Rectal smooth muscle tissue (tissue), 1 donor: ENCODE data around the gene SLC25A48.
"Not testable (repeated sequence)": the region's sequence is repeated elsewhere in the genome, so short reads cannot be mapped to it uniquely, and the experiment has no call there.

ENCODE experiments used
- H3K27ac ChIP-seq: one replicate; pipeline ENCODE4 v1.7.0; 2013; ENCODE audit warnings: low read depth, low read length, inconsistent platforms
- H3K27me3 ChIP-seq: one replicate; pipeline ENCODE4 v1.7.0; 2013; ENCODE audit warnings: low read length; ENCODE audit not compliant: control insufficient read depth, insufficient read depth
- H3K36me3 ChIP-seq: one replicate; pipeline ENCODE4 v1.7.0; 2013; ENCODE audit warnings: low read length; ENCODE audit not compliant: control insufficient read depth, insufficient read depth
- H3K4me1 ChIP-seq: one replicate; pipeline ENCODE4 v1.7.0; 2013; ENCODE audit warnings: low read length; ENCODE audit not compliant: control insufficient read depth, insufficient read depth
- H3K4me3 ChIP-seq: one replicate; pipeline ENCODE4 v1.7.0; 2013; ENCODE audit warnings: low read length
- H3K9ac ChIP-seq: one replicate; pipeline ENCODE4 v1.7.0; 2013; ENCODE audit warnings: low read length

Gene SLC25A48

DNA sequence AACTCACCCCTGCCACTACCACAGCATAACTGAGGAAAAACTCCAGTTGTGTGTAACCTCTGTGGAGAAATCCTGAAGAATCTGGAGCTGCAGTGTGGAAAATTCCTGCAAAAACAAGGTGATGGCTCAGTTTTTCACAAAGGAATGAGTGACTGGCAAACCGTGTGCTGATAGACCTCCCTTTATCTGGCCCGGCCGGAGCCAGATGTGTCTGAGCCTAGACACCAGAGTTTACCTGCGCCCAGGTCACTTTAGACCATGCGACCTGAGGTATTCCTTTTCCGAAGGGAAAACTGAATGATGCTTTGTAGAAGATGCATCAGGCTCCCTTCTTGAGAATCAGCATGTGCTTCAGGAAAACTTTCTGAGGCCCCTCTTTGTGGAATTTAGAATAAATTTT is 16.2 kb downstream of the SLC25A48 start:
- Histone ChIP-seq H3K4me3 (no peak overlapping the region), H3K36me3 (no peaks in the 10 kb centered on the region), H3K4me1 (no peaks in the 10 kb centered on the region), H3K9ac (no peak overlapping the region), H3K27ac (no peak overlapping the region), H3K27me3 (no peaks in the 10 kb centered on the region)

GRCh38 chr5:135851186-135851914 is 16.9 kb downstream of the SLC25A48 start:
- Histone ChIP-seq H3K27me3 (no peaks in the 10 kb centered on the region), H3K9ac (no peak overlapping the region), H3K36me3 (no peaks in the 10 kb centered on the region), H3K4me1 (no peaks in the 10 kb centered on the region), H3K27ac (no peak overlapping the region), H3K4me3 (no peak overlapping the region)

DNA sequence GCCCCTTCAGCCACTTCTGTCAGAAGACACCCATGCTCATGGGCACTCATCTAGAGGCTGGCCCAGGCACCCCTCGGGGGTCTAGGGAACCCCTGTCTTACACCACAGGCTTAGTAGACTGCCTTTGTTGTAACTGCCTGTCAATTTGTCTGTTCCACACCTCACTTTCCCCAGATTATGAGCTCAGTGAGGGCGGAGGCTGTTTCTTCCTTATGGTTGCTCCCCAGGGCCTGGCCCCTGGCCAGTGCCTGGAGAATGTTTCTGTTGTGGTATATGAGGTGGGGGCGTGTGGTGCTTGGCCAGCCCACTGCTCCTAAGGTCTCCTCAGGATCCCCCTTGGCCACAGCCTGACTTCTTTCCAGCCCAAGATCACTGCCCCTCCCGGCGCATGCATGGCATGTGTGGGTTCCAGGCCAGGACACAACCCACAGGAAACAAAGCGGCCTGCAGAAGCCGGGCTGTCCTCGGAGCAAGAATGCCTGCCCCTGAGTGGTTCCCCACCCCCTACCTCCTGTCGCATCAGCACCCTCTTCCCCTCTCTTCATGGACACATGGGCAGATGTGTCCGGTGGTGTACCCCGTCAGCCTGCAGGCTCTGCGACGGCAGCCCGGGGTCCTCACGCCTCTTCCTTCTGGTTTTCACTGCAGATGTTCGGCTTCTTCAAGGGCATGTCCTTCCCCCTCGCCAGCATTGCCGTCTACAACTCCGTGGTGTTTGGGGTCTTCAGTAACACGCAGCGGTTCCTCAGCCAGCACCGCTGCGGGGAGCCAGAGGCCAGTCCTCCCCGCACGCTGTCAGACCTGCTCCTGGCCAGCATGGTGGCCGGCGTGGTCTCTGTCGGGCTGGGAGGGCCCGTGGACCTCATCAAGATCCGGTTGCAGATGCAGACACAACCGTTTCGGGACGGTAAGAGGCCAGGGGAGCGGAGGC is 17.7 kb downstream of the SLC25A48 start:
- Histone ChIP-seq H3K4me1 (no peaks in the 10 kb centered on the region), H3K4me3 (no peak overlapping the region), H3K36me3 (no peaks in the 10 kb centered on the region), H3K27me3 (no peaks in the 10 kb centered on the region), H3K27ac (no peak overlapping the region), H3K9ac (no peak overlapping the region)

- H3K27me3 ChIP-seq = no peaks in the 10 kb centered on the region
- no peaks in the 10 kb centered on the region for H3K4me1 ChIP-seq
- no peaks in the 10 kb centered on the region for H3K36me3 ChIP-seq
- H3K9ac ChIP-seq = no peak overlapping the region
- no peak overlapping the region for H3K4me3 ChIP-seq
- H3K27ac ChIP-seq = no peak overlapping the region
Observed at GRCh38 chr5:135857630-135858311, 23.3 kb downstream of the SLC25A48 start.

- not testable (repeated sequence) for H3K27me3 ChIP-seq, H3K27ac ChIP-seq, H3K4me3 ChIP-seq, H3K9ac ChIP-seq, H3K4me1 ChIP-seq, H3K36me3 ChIP-seq
Observed at GRCh38 chr5:135859186-135859585, 24.7 kb downstream of the SLC25A48 start.

DNA sequence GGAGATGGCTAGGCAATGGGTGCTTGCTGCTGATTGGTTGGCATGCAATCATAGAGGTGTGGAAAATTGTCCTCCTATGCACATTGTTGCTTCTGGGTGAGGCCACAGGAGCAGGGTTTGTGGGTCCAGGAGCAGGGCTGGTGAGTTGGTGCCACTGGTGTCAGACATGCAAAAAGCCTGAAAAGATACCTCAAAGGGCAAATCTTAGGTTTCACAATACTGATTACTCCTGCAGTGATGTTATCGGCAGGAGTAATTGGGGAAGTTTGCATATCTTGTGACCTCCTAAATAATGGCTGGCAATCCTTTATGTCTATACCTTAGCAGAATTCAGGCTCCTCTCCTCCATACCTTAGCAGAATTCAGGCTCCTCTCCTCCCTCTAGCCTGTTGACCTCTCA is 25.2 kb downstream of the SLC25A48 start:
- Histone ChIP-seq H3K4me1 (no peaks in the 10 kb centered on the region), H3K4me3 (no peak overlapping the region), H3K36me3 (no peaks in the 10 kb centered on the region), H3K9ac (no peak overlapping the region), H3K27ac (no peak overlapping the region), H3K27me3 (no peaks in the 10 kb centered on the region)

DNA sequence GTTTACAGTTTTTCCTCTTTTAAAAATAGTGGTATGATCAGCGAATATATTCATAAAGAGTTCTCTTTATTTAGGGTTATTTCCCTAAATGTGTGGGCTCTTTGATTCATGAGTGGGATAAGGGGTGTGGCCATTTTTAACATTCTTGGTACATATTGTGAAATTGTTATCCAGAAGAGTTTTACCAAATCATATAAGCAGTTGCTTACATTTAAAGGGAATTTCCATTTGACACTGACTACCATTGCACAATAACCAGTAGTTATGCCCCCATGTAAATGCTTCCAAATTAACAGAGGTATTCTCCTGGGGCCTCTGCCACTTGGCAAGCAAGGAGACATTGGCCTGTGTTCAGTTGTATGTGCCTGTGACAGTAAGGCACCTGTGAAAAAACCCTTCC is 27.2 kb downstream of the SLC25A48 start:
- H3K4me3 ChIP-seq = no peak overlapping the region
- H3K36me3 ChIP-seq = no peaks in the 10 kb centered on the region
- no peak overlapping the region for H3K9ac ChIP-seq
- no peak overlapping the region for H3K27ac ChIP-seq
- H3K4me1 ChIP-seq = no peaks in the 10 kb centered on the region
- peaks cover 2% of the 10 kb centered on the region for H3K27me3 ChIP-seq

DNA sequence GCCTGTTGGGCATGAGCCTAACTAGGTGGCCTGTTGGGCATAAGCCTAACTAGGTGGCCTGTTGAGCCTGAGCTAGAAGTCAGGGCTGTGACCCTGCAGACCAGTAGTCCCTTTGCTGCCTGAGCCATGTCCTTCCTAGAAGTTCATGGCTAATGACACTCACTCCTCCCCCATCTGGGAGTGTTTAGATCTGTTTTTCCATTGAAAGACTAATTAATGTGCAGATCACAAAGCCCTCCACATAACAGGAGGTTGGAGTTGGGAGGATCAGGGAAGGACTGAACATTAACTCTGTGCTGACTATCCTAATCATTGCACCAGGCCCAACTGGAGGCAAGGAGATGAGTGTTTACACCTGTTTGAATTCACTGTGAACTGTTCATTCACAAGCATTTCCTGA is 27.6 kb downstream of the SLC25A48 start:
- Histone ChIP-seq H3K4me1 (no peaks in the 10 kb centered on the region), H3K4me3 (no peak overlapping the region), H3K9ac (no peak overlapping the region), H3K27ac (no peak overlapping the region), H3K27me3 (peaks cover 2% of the 10 kb centered on the region), H3K36me3 (no peaks in the 10 kb centered on the region)

DNA sequence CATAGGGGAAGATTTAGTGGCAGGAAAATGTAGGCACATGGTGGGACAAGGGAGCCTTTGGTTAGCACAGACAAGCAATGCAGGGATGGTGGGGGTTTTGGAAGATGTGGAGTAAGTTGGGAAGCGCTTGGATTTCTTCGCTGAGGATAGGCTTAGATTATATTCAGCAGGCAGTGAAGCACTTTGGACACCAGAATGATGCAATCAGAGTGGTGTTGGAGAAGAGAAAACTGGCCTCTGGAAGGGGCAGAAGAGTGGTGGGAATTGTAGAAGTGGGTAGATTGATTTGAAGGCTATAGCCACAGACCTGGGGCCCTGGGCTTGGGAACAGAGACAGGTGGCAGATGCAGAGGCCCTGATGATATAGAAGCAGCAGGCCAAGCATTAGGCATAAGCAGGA is 28.3 kb downstream of the SLC25A48 start:
- Histone ChIP-seq H3K36me3 (no peaks in the 10 kb centered on the region), H3K27me3 (peaks cover 2% of the 10 kb centered on the region), H3K9ac (no peak overlapping the region), H3K4me3 (no peak overlapping the region), H3K4me1 (no peaks in the 10 kb centered on the region), H3K27ac (no peak overlapping the region)

- Histone ChIP-seq H3K27ac (no peak overlapping the region), H3K27me3 (peaks cover 2% of the 10 kb centered on the region), H3K4me1 (no peaks in the 10 kb centered on the region), H3K4me3 (no peak overlapping the region), H3K9ac (no peak overlapping the region), H3K36me3 (no peaks in the 10 kb centered on the region)
Observed at GRCh38 chr5:135864503-135865435, 30.3 kb downstream of the SLC25A48 start.

GRCh38 chr5:135866016-135866415 is 31.6 kb downstream of the SLC25A48 start:
- H3K4me1 ChIP-seq = no peaks in the 10 kb centered on the region
- no peak overlapping the region for H3K4me3 ChIP-seq

More at GRCh38 chr5:135866016-135866415, 31.6 kb downstream of the SLC25A48 start:
- peaks cover 2% of the 10 kb centered on the region for H3K27me3 ChIP-seq
- H3K36me3 ChIP-seq = no peaks in the 10 kb centered on the region
- no peak overlapping the region for H3K27ac ChIP-seq
- no peak overlapping the region for H3K9ac ChIP-seq
